ENCODE measurements around the gene CGAS. TPM values are rescaled to one million over a fixed set of nuclear protein-coding genes. Genes with fewer than 3 reads are reported as not detected.

The CGAS gene
- total RNA-seq, 1 experiment from 2014 or later = 25.5 TPM

GRCh38 chr6:73377225-73377624 is 74.9 kb downstream of the CGAS start:
- no peak for TF ChIP-seq EZH2 (IDR thresholded peaks at IDR 0.05; ENCODE audit: low read depth)
- no peak for TF ChIP-seq CTCF (conservative IDR thresholded peaks at IDR 0.05)
- DNase-seq = no peak
- Histone ChIP-seq H3K9me3 (ENCODE audit: insufficient read depth, low read depth) (peaks cover 1% of the 10 kb centered on the region; the same call in 1 of the 2 replicates), H4K20me1 (ENCODE audit: insufficient read depth) (no peaks in the 10 kb centered on the region), H3K36me3 (ENCODE audit: low read depth) (no peaks in the 10 kb centered on the region), H2AFZ (no peak overlapping the region), H3K9me2 (ENCODE audit: insufficient read depth) (no peaks in the 10 kb centered on the region), H3K27me3 (ENCODE audit: insufficient read depth, low read depth) (no peaks in the 10 kb centered on the region), H3K4me3 (no peak overlapping the region), H3K4me1 (replicated peaks; ENCODE audit: insufficient read depth) (no peaks in the 10 kb centered on the region), H3K4me2 (no peak overlapping the region), H3K27ac (no peak overlapping the region), H3K79me2 (ENCODE audit: low read depth) (no peaks in the 10 kb centered on the region), H3F3A (ENCODE audit: insufficient read depth, low read depth) (no peaks in the 10 kb centered on the region)
- POLR2A ChIA-PET (ENCODE audit: unreplicated experiment) = no interaction called here
- CTCF ChIA-PET = no interaction called here
- intact Hi-C loops (cut with micrococcal nuclease; ENCODE audit: unreplicated experiment) = no loop called here
- BruUV-seq (replicated peaks) = no TSS peak

GRCh38 chr6:73375216-73375615 is 76.9 kb downstream of the CGAS start:
- Histone ChIP-seq H4K20me1 (ENCODE audit: insufficient read depth) (no peaks in the 10 kb centered on the region), H3K9me2 (ENCODE audit: insufficient read depth) (no peaks in the 10 kb centered on the region), H3K9me3 (ENCODE audit: insufficient read depth, low read depth) (peaks cover 5% of the 10 kb centered on the region; the same call in 1 of the 2 replicates), H3F3A (ENCODE audit: insufficient read depth, low read depth) (no peaks in the 10 kb centered on the region), H3K4me2 (no peak overlapping the region), H3K27me3 (ENCODE audit: insufficient read depth, low read depth) (no peaks in the 10 kb centered on the region), H3K36me3 (ENCODE audit: low read depth) (no peaks in the 10 kb centered on the region), H3K79me2 (ENCODE audit: low read depth) (no peaks in the 10 kb centered on the region), H3K27ac (no peak overlapping the region), H2AFZ (no peak overlapping the region), H3K4me1 (replicated peaks; ENCODE audit: insufficient read depth) (no peaks in the 10 kb centered on the region), H3K4me3 (no peak overlapping the region)
- intact Hi-C loops (cut with micrococcal nuclease; ENCODE audit: unreplicated experiment) = no loop called here
- no peak for DNase-seq
- no peak for TF ChIP-seq EZH2 (IDR thresholded peaks at IDR 0.05; ENCODE audit: low read depth)
- no peak for TF ChIP-seq CTCF (conservative IDR thresholded peaks at IDR 0.05)
- BruUV-seq (replicated peaks) = no TSS peak
- POLR2A ChIA-PET (ENCODE audit: unreplicated experiment) = no interaction called here
- CTCF ChIA-PET = no interaction called here

Other genes with a start within 250 kb of the CGAS start
- gene KHDC1L, start 226.8 kb downstream of the CGAS start, total RNA-seq (2021) = 1.1 TPM in 1 of 2 replicates, not detected in the other
- gene KHDC1, start 189.1 kb downstream of the CGAS start, total RNA-seq (2021) = 14.3 and 16.2 TPM in 2 replicates
- not detected in 2 replicates for gene DPPA5, start 98.0 kb downstream of the CGAS start, total RNA-seq (2021)
- not detected in 2 replicates for gene KHDC3L, start 89.6 kb downstream of the CGAS start, total RNA-seq (2021)
- gene OOEP, start 82.4 kb downstream of the CGAS start, total RNA-seq (2021) = 10.9 and 12.2 TPM in 2 replicates
- gene DDX43, start 57.5 kb downstream of the CGAS start, total RNA-seq (2021) = 3.1 and 5.0 TPM in 2 replicates
- 27.2 and 29.3 TPM in 2 replicates for gene MTO1, start 9.4 kb upstream of the CGAS start, total RNA-seq (2021)
- 10,581 and 12,059 TPM in 2 replicates for gene EEF1A1, start 68.7 kb upstream of the CGAS start, total RNA-seq (2021)
- 15.8 and 16.9 TPM in 2 replicates for gene SLC17A5, start 201.7 kb upstream of the CGAS start, total RNA-seq (2021)
- gene CD109, start 243.9 kb upstream of the CGAS start, total RNA-seq (2021) = 46.8 and 50.7 TPM in 2 replicates

Measured in PC-9 (cell line).